SU-DHL-6 (cell line): ENCODE results near the gene CCL26.

Source experiments
- H2AFZ ChIP-seq: fragments of 200-600 bp; sonication (generic); 2 replicates; pipeline ENCODE4 v1.6.1; 2014; ENCODE audit warnings: low read depth, mild to moderate bottlenecking, moderate library complexity, mixed read lengths, antibody characterized with exemption, low read length; ENCODE audit not compliant: severe bottlenecking
- H3F3A ChIP-seq: fragments of 200-600 bp; shearing (Covaris generic); 2 replicates; pipeline ENCODE4 v1.6.0; 2016; ENCODE audit warnings: antibody characterized with exemption, mild to moderate bottlenecking; ENCODE audit not compliant: insufficient read depth
- H3K27ac ChIP-seq: fragments of 200-600 bp; sonication (generic); 2 replicates; pipeline ENCODE4 v1.5.1; 2016; ENCODE audit warnings: low read depth, mild to moderate bottlenecking, low read length, moderate library complexity, mixed read lengths
- H3K27me3 ChIP-seq: fragments of 200-600 bp; sonication (generic), shearing (Covaris generic); 2 replicates; pipeline ENCODE4 v1.6.0; 2014; ENCODE audit warnings: mild to moderate bottlenecking, low read length
- H3K36me3 ChIP-seq: fragments of 200-600 bp; sonication (generic); 2 replicates; pipeline ENCODE4 v1.6.1; 2014; ENCODE audit warnings: mild to moderate bottlenecking, low read length, mixed read lengths
- H3K4me2 ChIP-seq: fragments of 300-600, 200-600 bp; shearing (Covaris generic), sonication (generic); 2 replicates; pipeline ENCODE4 v1.6.0; 2014; ENCODE audit warnings: low read length, low read depth, mild to moderate bottlenecking; ENCODE audit not compliant: poor library complexity, severe bottlenecking
- H3K4me3 ChIP-seq: fragments of 200-600 bp; sonication (generic); 2 replicates; pipeline ENCODE4 v1.5.1; 2014; ENCODE audit warnings: antibody characterized with exemption, low read length, mild to moderate bottlenecking, mixed read lengths; ENCODE audit not compliant: insufficient read depth, poor library complexity, severe bottlenecking
- H3K79me2 ChIP-seq: fragments of 200-600 bp; sonication (generic); 2 replicates; pipeline ENCODE4 v1.6.1; 2014; ENCODE audit warnings: mild to moderate bottlenecking, low read length, moderate library complexity; ENCODE audit not compliant: insufficient read depth
- H3K9ac ChIP-seq: fragments of 200-600 bp; sonication (generic); 2 replicates; pipeline ENCODE4 v1.7.0; 2014; ENCODE audit warnings: mild to moderate bottlenecking, low read length
- H3K9me2 ChIP-seq: fragments of 200-600 bp; sonication (generic); replicated peaks from 2 replicates; pipeline ENCODE4 v1.6.1; 2014; ENCODE audit warnings: low read length; ENCODE audit not compliant: insufficient read depth
- H3K9me3 ChIP-seq: fragments of 200-600 bp; sonication (generic); 2 replicates; pipeline ENCODE4 v1.6.1; 2014; ENCODE audit warnings: low read length, mixed read lengths; ENCODE audit not compliant: insufficient read depth
- H4K20me1 ChIP-seq: fragments of 200-600 bp; sonication (generic); 2 replicates; pipeline ENCODE4 v1.6.1; 2014; ENCODE audit warnings: low read depth, mild to moderate bottlenecking, antibody characterized with exemption, low read length, moderate library complexity, mixed read lengths
- CTCF ChIP-seq: fragments of 200-600 bp; sonication (generic); IDR thresholded peaks from one replicate; pipeline ENCODE4 v1.5.1; 2017; ENCODE audit warnings: antibody characterized with exemption, mild to moderate bottlenecking, low read length, moderate library complexity; ENCODE audit not compliant: insufficient read depth, poor library complexity, severe bottlenecking
- EZH2phosphoT487 ChIP-seq: fragments of 200-600 bp; sonication (generic), shearing (Covaris generic); conservative IDR thresholded peaks from 2 replicates; pipeline ENCODE4 v1.6.1; 2018; ENCODE audit warnings: mild to moderate bottlenecking, antibody characterized with exemption, low read length, moderate library complexity, mixed read lengths

The CCL26 gene

GRCh38 chr7:75814407-75814947 is 42.5 kb upstream of the CCL26 start:
- H3K9ac ChIP-seq: no peak overlapping the region
- no peaks in the 10 kb centered on the region for H3K79me2 ChIP-seq
- H2AFZ ChIP-seq: no peak overlapping the region
- H3K27ac ChIP-seq: no peak overlapping the region
- no peak for TF ChIP-seq CTCF
- TF ChIP-seq EZH2phosphoT487: no peak
- no peaks in the 10 kb centered on the region for H4K20me1 ChIP-seq
- H3K9me3 ChIP-seq: no peaks in the 10 kb centered on the region
- no peak overlapping the region for H3K4me3 ChIP-seq
- no peaks in the 10 kb centered on the region for H3K36me3 ChIP-seq
- no peaks in the 10 kb centered on the region for H3K9me2 ChIP-seq
- H3K4me2 ChIP-seq: no peak overlapping the region
- no peaks in the 10 kb centered on the region for H3F3A ChIP-seq
- no peaks in the 10 kb centered on the region for H3K27me3 ChIP-seq

- no peaks in the 10 kb centered on the region for H3K9me3 ChIP-seq
- H2AFZ ChIP-seq: no peak within 1 kb of the TSS
- no peaks in the 10 kb centered on the region for H3K36me3 ChIP-seq
- H3K4me2 ChIP-seq: no peak within 1 kb of the TSS
- no peak within 1 kb of the TSS for H3K27ac ChIP-seq
- H3K4me3 ChIP-seq: no peak within 1 kb of the TSS
- H3K9ac ChIP-seq: no peak within 1 kb of the TSS
- H3F3A ChIP-seq: no peaks in the 10 kb centered on the region
- no peaks in the 10 kb centered on the region for H3K27me3 ChIP-seq
- no peaks in the 10 kb centered on the region for H4K20me1 ChIP-seq
- no peaks in the 10 kb centered on the region for H3K79me2 ChIP-seq
- no peak for TF ChIP-seq EZH2phosphoT487
- no peak for TF ChIP-seq CTCF
- no peaks in the 10 kb centered on the region for H3K9me2 ChIP-seq
These were observed 41.8 kb upstream of the CCL26 start, which contains the start of gene CCL24 for GRCh38 chr7:75813781-75814236. Gene CCL24, minus strand, starts transcription at chr7:75813806. Its CDS starts 91 bp downstream, at chr7:75813715.

- H3F3A ChIP-seq: no peaks in the 10 kb centered on the region
- no peak overlapping the region for H3K4me3 ChIP-seq
- H3K27me3 ChIP-seq: no peaks in the 10 kb centered on the region
- H3K9me3 ChIP-seq: no peaks in the 10 kb centered on the region
- no peaks in the 10 kb centered on the region for H4K20me1 ChIP-seq
- H3K4me2 ChIP-seq: no peak overlapping the region
- no peak overlapping the region for H3K27ac ChIP-seq
- H3K9me2 ChIP-seq: no peaks in the 10 kb centered on the region
- H3K36me3 ChIP-seq: no peaks in the 10 kb centered on the region
- TF ChIP-seq EZH2phosphoT487: no peak
- TF ChIP-seq CTCF: no peak
- H3K79me2 ChIP-seq: no peaks in the 10 kb centered on the region
- H3K9ac ChIP-seq: no peak overlapping the region
- H2AFZ ChIP-seq: no peak overlapping the region
These were observed 41.1 kb upstream of the CCL26 start for GRCh38 chr7:75813084-75813483.
